ENCODE measurements around the gene GALNT17.

The GALNT17 gene

GRCh38 chr7:71470830-71471229 lies 338.9 kb downstream of the GALNT17 start:
- no peak for DNase-seq (ENCODE audit: low read depth)
- TF ChIP-seq CTCF (IDR thresholded peaks at IDR 0.05; ENCODE audit: control insufficient read depth, extremely low read depth, insufficient read depth) = no peak
- no peak overlapping the region for H3K4me3 ChIP-seq (ENCODE audit: low read depth, low read length)

GRCh38 chr7:71472962-71473361 lies 341.0 kb downstream of the GALNT17 start:
- no peak overlapping the region for H3K4me3 ChIP-seq (ENCODE audit: low read depth, low read length)
- no peak for TF ChIP-seq CTCF (IDR thresholded peaks at IDR 0.05; ENCODE audit: control insufficient read depth, extremely low read depth, insufficient read depth)
- no peak for DNase-seq (ENCODE audit: low read depth)

GRCh38 chr7:71473366-71473967 lies 341.5 kb downstream of the GALNT17 start:
- H3K4me3 ChIP-seq (ENCODE audit: low read depth, low read length) = no peak overlapping the region
- TF ChIP-seq CTCF (IDR thresholded peaks at IDR 0.05; ENCODE audit: control insufficient read depth, extremely low read depth, insufficient read depth) = no peak
- no peak for DNase-seq (ENCODE audit: low read depth)

GRCh38 chr7:71477441-71477840 lies 345.5 kb downstream of the GALNT17 start:
- no peak for DNase-seq (ENCODE audit: low read depth)
- H3K4me3 ChIP-seq (ENCODE audit: low read depth, low read length) = no peak overlapping the region
- no peak for TF ChIP-seq CTCF (IDR thresholded peaks at IDR 0.05; ENCODE audit: control insufficient read depth, extremely low read depth, insufficient read depth)

GRCh38 chr7:71479231-71479630 lies 347.3 kb downstream of the GALNT17 start:
- no peak for DNase-seq (ENCODE audit: low read depth)
- no peak overlapping the region for H3K4me3 ChIP-seq (ENCODE audit: low read depth, low read length)
- TF ChIP-seq CTCF (IDR thresholded peaks at IDR 0.05; ENCODE audit: control insufficient read depth, extremely low read depth, insufficient read depth) = no peak

GRCh38 chr7:71480791-71481190 lies 348.8 kb downstream of the GALNT17 start:
- no peak for TF ChIP-seq CTCF (IDR thresholded peaks at IDR 0.05; ENCODE audit: control insufficient read depth, extremely low read depth, insufficient read depth)
- no peak overlapping the region for H3K4me3 ChIP-seq (ENCODE audit: low read depth, low read length)
- DNase-seq (ENCODE audit: low read depth) = no peak

- DNase-seq (ENCODE audit: low read depth) = no peak
- no peak for TF ChIP-seq CTCF (IDR thresholded peaks at IDR 0.05; ENCODE audit: control insufficient read depth, extremely low read depth, insufficient read depth)
- H3K4me3 ChIP-seq (ENCODE audit: low read depth, low read length) = no peak overlapping the region
Observed at GRCh38 chr7:71482284-71482683, 350.3 kb downstream of the GALNT17 start.

All from LNCaP clone FGC (cell line).